SH-SY5Y (cell line): Measurements from ENCODE around the gene RFPL4AL1.
"Not testable (repeated sequence)": the region's sequence is repeated elsewhere in the genome, so short reads cannot be mapped to it uniquely, and the experiment has no call there.

Source experiments
- GATA2 ChIP-seq: IDR thresholded peaks from 2 replicates; pipeline ENCODE4 v1.6.1; 2011; ENCODE audit warnings: mild to moderate bottlenecking, low read depth, low read length
- GATA3 ChIP-seq: IDR thresholded peaks from 2 replicates; pipeline ENCODE4 v1.6.1; 2011; ENCODE audit warnings: low read depth, mild to moderate bottlenecking, low read length, moderate library complexity

Gene RFPL4AL1

DNA sequence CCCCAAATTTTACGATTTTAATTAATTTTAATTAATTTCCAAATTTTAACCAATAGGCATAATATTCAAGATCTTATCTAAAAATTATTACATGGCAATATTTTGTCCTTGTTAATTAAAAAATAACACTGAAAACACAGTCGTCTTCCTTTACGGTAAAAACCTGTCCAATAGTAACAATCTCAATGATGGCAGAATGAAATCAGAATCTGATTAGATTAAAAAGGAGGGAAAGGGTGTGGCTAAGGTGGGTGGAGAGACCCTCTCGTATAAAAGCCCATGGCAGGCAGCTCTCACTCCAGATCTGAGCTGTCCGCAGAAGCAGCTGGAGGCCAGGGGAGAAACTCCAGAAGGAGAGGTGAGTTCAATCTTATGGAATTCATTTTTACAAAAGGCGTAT is at the start of gene RFPL4AL1:
TSS of gene RFPL4AL1 (plus strand) at position 301 of the 400 bp plus-strand sequence. CDS start 2,687 bp downstream, outside the sequence.
- not testable (repeated sequence) for TF ChIP-seq GATA2, GATA3

DNA sequence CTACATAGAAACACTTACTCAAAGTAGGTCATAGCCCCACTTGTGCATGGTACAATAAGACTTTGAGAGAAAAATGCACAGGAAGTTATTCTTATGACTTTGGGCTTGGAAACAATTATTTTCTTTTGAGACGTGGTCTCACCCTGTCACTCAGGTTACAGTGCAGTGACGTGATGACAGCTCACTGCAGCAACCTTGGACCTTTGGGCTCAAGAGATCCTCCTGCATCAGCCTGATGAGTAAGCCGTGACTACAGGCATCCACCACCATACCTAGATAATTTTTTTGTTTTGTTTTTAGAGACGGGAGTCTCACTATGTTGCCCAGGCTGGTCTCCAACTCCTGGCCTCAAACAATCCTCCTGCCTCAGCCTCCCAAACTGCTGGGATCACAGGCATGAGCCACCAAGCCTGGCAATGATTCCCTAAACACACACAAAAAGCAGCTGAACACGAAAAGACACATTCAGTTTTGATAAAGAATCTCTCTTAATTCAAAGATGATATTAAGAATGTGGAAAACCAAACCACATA is 48.6 kb upstream of the RFPL4AL1 start:
- TF ChIP-seq GATA2 (no peak), GATA3 (no peak)

DNA sequence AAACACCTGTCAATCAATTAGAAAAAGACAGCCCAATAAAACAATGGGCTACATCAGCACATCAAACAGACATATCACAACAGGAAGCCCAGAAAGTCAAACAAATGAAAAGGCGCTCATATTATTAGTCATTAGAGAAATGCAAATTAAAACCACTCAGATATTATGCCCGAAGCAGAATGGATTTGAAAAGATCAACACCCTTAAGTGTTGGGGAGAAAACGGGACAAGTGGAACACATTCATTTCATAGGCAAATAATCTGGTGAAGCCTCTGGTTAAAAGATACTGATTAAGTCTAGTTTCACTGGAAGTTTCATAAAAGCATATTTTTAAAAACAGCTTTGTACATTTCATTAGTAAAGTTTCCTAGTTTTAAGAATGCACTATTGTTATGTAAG is 48.1 kb upstream of the RFPL4AL1 start:
- no peak for TF ChIP-seq GATA2
- TF ChIP-seq GATA3 = no peak

DNA sequence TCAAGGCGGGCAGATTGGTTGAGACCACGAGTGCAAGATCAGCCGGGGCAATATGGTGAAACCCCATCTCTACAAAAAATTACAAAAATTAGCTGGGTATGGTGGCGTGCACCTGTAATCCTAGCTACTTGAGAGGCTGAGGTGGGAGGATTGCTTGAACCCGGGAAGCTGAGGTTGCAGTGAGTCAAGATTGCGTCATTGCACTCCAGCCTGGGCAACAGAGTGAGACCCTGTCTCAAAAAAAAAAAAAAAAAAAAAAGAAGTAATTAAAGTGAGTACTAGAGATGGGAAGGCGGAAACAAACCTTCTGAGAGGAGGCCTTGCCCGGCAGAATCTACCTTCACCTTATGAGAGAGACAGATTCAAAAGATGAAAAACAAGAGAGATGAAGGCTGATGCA is 45.4 kb upstream of the RFPL4AL1 start:
- no peak for TF ChIP-seq GATA3
- no peak for TF ChIP-seq GATA2

DNA sequence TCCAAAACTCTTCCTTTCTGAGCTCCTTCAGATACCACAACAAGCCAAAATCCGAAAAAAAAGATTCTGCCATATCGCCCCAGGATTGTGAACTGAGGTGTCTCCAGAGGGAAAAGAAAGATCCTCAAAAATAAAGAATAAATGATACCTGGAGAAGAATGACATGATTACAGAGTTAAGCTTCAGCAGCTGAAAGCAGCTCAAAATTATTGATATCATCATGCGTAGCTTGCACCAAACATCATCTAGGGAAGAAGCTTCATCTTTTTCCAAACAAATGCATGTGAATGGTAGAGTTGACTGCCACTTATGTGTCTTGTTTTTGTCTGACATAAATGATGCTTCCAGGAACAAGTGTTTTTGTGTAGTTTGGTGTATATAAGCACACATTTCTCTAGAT is 30.6 kb upstream of the RFPL4AL1 start, which contains the start of gene NLRP9:
TSS of gene NLRP9 (minus strand) at position 101 of the 400 bp plus-strand sequence. CDS start at position 73, 28 bp downstream.
- TF ChIP-seq GATA3 (no peak), GATA2 (no peak)

DNA sequence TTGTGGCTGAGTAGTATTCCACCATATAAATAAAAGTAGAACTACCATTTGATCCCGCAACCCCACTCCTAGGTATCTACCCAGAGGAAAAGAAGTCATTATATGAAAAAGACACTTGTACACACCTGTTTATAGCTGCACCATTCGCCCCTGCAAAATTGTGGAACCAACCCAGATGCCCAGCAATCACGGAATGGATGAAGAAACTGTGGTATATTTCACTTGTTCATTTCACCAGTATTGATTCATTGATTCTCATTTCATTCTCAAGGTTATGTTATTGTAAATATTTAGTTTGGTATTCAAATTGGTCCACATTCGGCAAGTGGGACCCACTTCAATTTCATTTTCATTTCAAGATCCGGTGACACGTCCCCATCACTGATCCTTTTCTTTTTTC is 18.2 kb upstream of the RFPL4AL1 start:
- TF ChIP-seq GATA2 = no peak
- TF ChIP-seq GATA3 = no peak

DNA sequence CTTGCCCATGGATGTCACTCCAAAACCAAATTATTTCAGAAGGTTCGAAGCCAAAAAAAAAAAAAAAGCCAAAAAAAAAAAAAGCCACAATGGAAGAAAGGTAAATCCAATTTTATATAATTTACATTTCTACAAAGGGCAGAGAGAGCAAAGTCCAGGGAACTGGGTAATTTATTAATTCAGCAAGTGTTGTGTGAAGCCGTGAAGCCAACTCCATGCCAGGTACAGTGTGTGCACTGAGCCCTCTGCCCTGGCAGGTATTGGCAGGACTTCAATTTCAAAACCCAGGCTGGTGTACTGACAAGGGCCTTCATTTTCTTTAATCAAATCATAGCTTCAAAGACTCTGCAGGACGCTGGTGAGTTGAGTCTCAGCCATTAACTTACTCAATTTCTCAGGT is 15.5 kb upstream of the RFPL4AL1 start:
- no peak for TF ChIP-seq GATA3
- TF ChIP-seq GATA2 = no peak

DNA sequence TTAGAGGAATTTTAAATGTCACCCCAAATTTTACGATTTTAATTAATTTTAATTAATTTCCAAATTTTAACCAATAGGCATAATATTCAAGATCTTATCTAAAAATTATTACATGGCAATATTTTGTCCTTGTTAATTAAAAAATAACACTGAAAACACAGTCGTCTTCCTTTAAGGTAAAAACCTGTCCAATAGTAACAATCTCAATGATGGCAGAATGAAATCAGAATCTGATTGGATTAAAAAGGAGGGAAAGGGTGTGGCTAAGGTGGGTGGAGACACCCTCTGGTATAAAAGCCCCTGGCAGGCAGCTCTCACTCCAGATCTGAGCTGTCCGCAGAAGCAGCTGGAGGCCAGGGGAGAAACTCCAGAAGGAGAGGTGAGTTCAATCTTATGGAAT is 10.1 kb upstream of the RFPL4AL1 start, which contains the start of gene RFPL4A:
TSS of gene RFPL4A (plus strand) at position 301 of the 400 bp plus-strand sequence. CDS start 2,704 bp downstream, outside the sequence.
- not testable (repeated sequence) for TF ChIP-seq GATA3, GATA2

DNA sequence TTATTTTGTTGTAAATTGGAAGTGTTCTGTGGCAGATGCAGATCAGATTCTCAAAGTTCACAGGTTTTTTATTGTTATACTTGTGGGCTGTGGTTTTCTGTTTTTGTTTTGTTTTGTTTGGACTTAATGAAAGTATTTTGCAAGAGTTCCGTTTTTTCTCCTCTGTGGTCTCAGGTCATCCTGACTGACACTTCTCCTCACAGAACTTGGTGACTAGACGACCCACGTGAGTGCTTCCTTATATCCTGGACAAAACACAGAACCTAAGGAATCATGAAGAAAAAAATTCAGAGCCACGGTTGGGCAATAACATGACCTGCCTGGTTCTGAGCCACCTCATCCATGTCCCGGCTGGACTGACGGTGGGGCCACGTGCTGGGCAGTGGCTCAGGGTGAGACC is 2.5 kb upstream of the RFPL4AL1 start:
- TF ChIP-seq GATA2 = no peak
- TF ChIP-seq GATA3 = no peak

DNA sequence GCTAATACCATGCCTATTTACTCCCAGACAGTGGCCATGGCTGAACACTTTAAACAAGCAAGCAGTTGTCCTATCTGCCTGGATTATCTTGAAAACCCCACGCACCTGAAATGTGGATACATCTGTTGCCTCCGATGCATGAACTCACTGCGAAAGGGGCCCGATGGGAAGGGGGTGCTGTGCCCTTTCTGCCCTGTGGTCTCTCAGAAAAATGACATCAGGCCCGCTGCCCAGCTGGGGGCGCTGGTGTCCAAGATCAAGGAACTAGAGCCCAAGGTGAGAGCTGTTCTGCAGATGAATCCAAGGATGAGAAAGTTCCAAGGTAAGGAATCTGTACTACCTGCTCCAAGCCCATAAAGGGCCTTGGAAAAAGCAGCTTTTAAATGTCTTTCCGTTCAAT is 8.6 kb downstream of the RFPL4AL1 start:
- TF ChIP-seq GATA3 (no peak), GATA2 (no peak)

DNA sequence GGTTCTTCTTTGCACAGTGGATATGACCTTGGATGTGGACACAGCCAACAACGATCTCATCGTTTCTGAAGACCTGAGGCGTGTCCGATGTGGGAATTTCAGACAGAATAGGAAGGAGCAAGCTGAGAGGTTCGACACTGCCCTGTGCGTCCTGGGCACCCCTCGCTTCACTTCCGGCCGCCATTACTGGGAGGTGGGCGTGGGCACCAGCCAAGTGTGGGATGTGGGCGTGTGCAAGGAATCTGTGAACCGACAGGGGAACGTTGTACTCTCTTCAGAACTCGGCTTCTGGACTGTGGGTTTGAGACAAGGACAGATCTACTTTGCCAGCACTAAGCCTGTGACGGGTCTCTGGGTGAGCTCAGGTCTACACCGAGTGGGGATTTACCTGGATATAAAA is 9.4 kb downstream of the RFPL4AL1 start:
- TF ChIP-seq GATA3 (no peak), GATA2 (no peak)

DNA sequence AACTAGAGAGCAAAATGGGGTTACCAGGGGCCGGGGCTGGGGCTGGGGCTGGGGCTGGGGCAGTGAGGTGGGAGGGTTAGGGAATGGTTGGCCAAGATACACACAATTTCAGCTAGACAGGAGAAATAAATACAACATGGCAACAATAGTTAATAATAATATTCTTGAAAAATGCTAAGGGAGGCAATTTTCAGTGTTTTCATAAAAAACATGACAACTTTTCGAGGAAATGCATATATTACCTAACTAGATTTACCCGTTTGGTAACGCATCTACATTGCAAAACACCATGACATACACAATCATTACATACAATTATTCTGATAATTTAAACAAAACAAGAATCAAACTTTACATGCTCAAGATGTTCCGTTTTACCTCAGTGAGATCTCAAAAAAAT is 12.2 kb downstream of the RFPL4AL1 start:
- TF ChIP-seq GATA3 (no peak), GATA2 (no peak)

DNA sequence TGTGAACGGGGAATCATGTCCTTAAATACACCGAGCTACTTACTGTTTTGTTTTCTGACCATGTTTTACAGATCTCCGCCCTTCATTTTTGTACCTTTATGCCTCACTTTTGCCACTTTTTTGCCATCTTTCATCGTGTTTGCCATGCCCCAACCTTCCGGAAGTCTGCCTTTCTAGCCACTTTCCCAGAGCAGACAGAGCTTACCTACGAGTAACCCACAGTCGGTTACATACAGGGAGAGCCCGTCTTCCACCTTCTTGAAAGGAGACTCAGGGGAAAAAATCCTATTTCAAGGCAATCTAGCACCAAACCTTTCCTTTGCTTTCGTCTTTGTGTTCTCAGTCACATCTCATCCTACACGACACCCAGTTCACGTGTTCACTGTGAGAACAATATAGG is 26.1 kb downstream of the RFPL4AL1 start:
- TF ChIP-seq GATA3 (no peak), GATA2 (no peak)

DNA sequence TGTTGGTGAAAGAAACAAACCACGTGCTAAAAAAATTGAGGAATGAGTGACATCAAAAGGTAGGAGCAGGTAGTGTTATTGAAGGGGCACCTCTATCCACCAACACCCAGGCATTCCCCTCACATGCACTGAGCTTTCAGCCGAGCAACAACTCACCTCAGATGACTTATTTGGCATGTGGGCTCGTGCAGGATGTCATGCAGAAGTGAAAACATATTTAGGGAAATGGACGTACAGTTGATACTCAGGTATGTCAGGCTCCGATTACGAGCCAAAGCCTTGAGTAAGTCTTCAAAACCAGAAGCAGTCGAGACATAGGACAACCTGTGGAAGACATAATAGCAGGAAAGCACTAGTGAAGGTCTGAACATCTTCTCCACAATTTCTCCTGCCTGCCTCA is 32.5 kb downstream of the RFPL4AL1 start:
- TF ChIP-seq GATA3 = no peak
- TF ChIP-seq GATA2 = no peak

DNA sequence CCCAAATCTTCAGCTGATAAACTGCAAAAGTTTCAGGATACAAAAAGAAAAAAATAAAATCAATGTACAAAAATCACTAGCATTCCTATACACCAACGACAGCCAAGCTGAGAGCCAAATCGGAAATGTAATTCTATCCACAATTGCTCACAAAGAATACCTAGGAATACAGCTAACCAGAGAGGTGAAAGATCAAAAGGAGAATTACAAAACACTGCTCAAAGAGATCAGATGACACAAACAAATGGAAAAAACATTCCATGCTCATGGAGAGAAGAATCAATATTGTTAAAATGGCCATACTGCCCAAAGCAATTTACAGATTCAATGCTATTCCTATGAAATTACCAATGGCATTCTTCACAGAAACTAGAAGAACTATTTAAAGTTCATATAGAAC is 33.4 kb downstream of the RFPL4AL1 start:
- no peak for TF ChIP-seq GATA3
- TF ChIP-seq GATA2 = no peak

DNA sequence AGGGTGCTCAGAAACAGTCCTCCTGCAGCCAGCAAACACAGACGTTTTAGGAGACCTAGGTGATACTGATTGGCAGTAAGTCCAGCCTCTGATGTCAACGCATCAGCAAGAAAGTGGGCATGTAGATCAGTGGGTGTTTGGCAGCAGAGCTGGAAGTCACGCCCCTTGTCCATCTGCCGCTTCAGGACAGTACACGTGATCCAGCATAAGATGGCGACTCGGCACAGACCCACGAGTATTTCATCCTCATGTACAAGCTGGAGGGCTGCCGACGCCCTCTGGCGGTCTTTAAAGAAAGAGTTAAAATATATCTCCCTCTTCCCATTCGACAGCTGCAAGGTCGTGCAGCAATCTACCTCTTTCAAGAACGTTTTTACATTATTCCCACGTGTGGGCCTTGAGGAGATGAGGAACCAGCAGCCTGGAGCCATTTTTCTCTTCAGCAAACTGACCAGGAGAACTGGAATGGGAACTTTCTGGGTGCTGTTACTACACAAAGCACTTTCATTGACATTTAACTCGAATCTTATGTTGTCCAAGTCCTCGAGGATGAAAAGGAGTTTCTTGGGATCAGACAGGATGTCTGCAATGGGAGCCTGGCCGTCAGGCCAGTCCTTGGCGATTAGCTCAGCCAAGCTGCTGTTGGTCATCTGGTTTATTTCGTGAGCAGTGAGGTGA is 40.6 kb downstream of the RFPL4AL1 start:
- no peak for TF ChIP-seq GATA2
- TF ChIP-seq GATA3 = no peak
